ENCODE measurements around the gene DCC. TPM values are rescaled to one million over a fixed set of nuclear protein-coding genes. Genes with fewer than 3 reads are reported as not detected.

Gene DCC
- total RNA-seq, 1 experiment from 2014 or later = not detected

GRCh38 chr18:52531836-52532235 lies 191.8 kb downstream of the DCC start:
- Histone ChIP-seq H3K9me3 (ENCODE audit: insufficient read depth, low read depth) (no peaks in the 10 kb centered on the region), H4K20me1 (ENCODE audit: insufficient read depth) (no peaks in the 10 kb centered on the region), H3K4me2 (no peak overlapping the region), H2AFZ (no peak overlapping the region), H3K9me2 (ENCODE audit: insufficient read depth) (no peaks in the 10 kb centered on the region), H3K27me3 (ENCODE audit: insufficient read depth, low read depth) (no peaks in the 10 kb centered on the region), H3K79me2 (ENCODE audit: low read depth) (no peaks in the 10 kb centered on the region), H3F3A (ENCODE audit: insufficient read depth, low read depth) (no peaks in the 10 kb centered on the region), H3K27ac (no peak overlapping the region), H3K4me1 (replicated peaks; ENCODE audit: insufficient read depth) (no peaks in the 10 kb centered on the region), H3K4me3 (no peak overlapping the region), H3K36me3 (ENCODE audit: low read depth) (no peaks in the 10 kb centered on the region)
- intact Hi-C loops (cut with micrococcal nuclease; ENCODE audit: unreplicated experiment) = no loop called here
- POLR2A ChIA-PET (ENCODE audit: unreplicated experiment) = no interaction called here
- BruUV-seq (replicated peaks) = no TSS peak
- no peak for DNase-seq
- CTCF ChIA-PET = no interaction called here
- TF ChIP-seq CTCF (conservative IDR thresholded peaks at IDR 0.05) = no peak
- no peak for TF ChIP-seq EZH2 (IDR thresholded peaks at IDR 0.05; ENCODE audit: low read depth)

GRCh38 chr18:52536039-52536438 lies 196.0 kb downstream of the DCC start:
- CTCF ChIA-PET = no interaction called here
- Histone ChIP-seq H3K9me3 (ENCODE audit: insufficient read depth, low read depth) (no peaks in the 10 kb centered on the region), H4K20me1 (ENCODE audit: insufficient read depth) (no peaks in the 10 kb centered on the region), H3K4me1 (replicated peaks; ENCODE audit: insufficient read depth) (no peaks in the 10 kb centered on the region), H3K27ac (no peak overlapping the region), H3K79me2 (ENCODE audit: low read depth) (no peaks in the 10 kb centered on the region), H3F3A (ENCODE audit: insufficient read depth, low read depth) (no peaks in the 10 kb centered on the region), H3K27me3 (ENCODE audit: insufficient read depth, low read depth) (no peaks in the 10 kb centered on the region), H3K4me2 (no peak overlapping the region), H2AFZ (no peak overlapping the region), H3K4me3 (no peak overlapping the region), H3K36me3 (ENCODE audit: low read depth) (no peaks in the 10 kb centered on the region), H3K9me2 (ENCODE audit: insufficient read depth) (no peaks in the 10 kb centered on the region)
- no TSS peak for BruUV-seq (replicated peaks)
- intact Hi-C loops (cut with micrococcal nuclease; ENCODE audit: unreplicated experiment) = no loop called here
- TF ChIP-seq CTCF (conservative IDR thresholded peaks at IDR 0.05) (no peak), EZH2 (IDR thresholded peaks at IDR 0.05; ENCODE audit: low read depth) (no peak)
- no peak for DNase-seq
- POLR2A ChIA-PET (ENCODE audit: unreplicated experiment) = no interaction called here

- H3K4me1 ChIP-seq (replicated peaks; ENCODE audit: insufficient read depth) = no peaks in the 10 kb centered on the region
- intact Hi-C loops (cut with micrococcal nuclease; ENCODE audit: unreplicated experiment) = no loop called here
- H4K20me1 ChIP-seq (ENCODE audit: insufficient read depth) = no peaks in the 10 kb centered on the region
- no peaks in the 10 kb centered on the region for H3K27me3 ChIP-seq (ENCODE audit: insufficient read depth, low read depth)
- no peak overlapping the region for H3K4me3 ChIP-seq
- no peak overlapping the region for H3K27ac ChIP-seq
- no peaks in the 10 kb centered on the region for H3K36me3 ChIP-seq (ENCODE audit: low read depth)
- TF ChIP-seq EZH2 (IDR thresholded peaks at IDR 0.05; ENCODE audit: low read depth) = no peak
- TF ChIP-seq CTCF (conservative IDR thresholded peaks at IDR 0.05) = no peak
- H3K9me2 ChIP-seq (ENCODE audit: insufficient read depth) = no peaks in the 10 kb centered on the region
- no peak for DNase-seq
- ChIA-PET POLR2A (ENCODE audit: unreplicated experiment) (no interaction called here), CTCF (no interaction called here)
- no peaks in the 10 kb centered on the region for H3K79me2 ChIP-seq (ENCODE audit: low read depth)
- no peak overlapping the region for H2AFZ ChIP-seq
- no TSS peak for BruUV-seq (replicated peaks)
- no peaks in the 10 kb centered on the region for H3K9me3 ChIP-seq (ENCODE audit: insufficient read depth, low read depth)
- H3F3A ChIP-seq (ENCODE audit: insufficient read depth, low read depth) = no peaks in the 10 kb centered on the region
- no peak overlapping the region for H3K4me2 ChIP-seq
These were observed 197.3 kb downstream of the DCC start for GRCh38 chr18:52537261-52537660.

Measured in PC-9 (cell line).